ENCODE results near the gene LMAN1L. TPM values are rescaled to one million over a fixed set of nuclear protein-coding genes. Genes with fewer than 3 reads are reported as not detected.

The LMAN1L gene
- total RNA-seq, 3 donors from 2014 or later = 0.32 to 0.60 (median 0.55) TPM

DNA sequence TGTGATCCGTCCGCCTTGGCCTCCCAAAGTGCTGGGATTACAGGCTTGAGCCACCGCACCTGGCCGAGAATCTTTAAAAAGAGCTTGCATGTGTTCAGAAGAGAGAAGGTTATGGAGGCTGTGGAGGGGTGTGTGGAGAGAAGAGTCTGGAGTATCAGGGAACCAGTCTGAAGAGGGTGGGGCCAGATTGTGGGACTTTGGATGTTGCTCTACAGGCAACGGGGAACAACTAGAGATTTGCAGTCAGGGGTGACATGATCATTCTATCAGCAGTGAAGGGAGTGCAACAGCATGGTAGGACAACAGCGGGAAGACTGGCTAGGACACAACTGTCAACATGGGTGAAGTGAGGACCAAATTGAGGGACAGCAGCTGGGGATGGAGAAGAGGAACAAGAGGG lies 51.7 kb downstream of the LMAN1L start:
- H3K9me3 ChIP-seq = no peaks in the 10 kb centered on the region
- no peak for DNase-seq
- H3K4me3 ChIP-seq = no peak overlapping the region
- H3K36me3 ChIP-seq (ENCODE audit: low read depth) = no peaks in the 10 kb centered on the region
- H3K4me1 ChIP-seq (ENCODE audit: low read depth) = peaks cover 72% of the 10 kb centered on the region
- intact Hi-C loops (cut with DNase I, micrococcal nuclease) = no loop called here
- TF ChIP-seq, protein P1, sequence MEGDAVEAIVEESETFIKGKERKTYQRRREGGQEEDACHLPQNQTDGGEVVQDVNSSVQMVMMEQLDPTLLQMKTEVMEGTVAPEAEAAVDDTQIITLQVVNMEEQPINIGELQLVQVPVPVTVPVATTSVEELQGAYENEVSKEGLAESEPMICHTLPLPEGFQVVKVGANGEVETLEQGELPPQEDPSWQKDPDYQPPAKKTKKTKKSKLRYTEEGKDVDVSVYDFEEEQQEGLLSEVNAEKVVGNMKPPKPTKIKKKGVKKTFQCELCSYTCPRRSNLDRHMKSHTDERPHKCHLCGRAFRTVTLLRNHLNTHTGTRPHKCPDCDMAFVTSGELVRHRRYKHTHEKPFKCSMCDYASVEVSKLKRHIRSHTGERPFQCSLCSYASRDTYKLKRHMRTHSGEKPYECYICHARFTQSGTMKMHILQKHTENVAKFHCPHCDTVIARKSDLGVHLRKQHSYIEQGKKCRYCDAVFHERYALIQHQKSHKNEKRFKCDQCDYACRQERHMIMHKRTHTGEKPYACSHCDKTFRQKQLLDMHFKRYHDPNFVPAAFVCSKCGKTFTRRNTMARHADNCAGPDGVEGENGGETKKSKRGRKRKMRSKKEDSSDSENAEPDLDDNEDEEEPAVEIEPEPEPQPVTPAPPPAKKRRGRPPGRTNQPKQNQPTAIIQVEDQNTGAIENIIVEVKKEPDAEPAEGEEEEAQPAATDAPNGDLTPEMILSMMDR (IDR thresholded peaks at IDR 0.05) = no peak
- peak; percentile 18 for ATAC-seq

DNA sequence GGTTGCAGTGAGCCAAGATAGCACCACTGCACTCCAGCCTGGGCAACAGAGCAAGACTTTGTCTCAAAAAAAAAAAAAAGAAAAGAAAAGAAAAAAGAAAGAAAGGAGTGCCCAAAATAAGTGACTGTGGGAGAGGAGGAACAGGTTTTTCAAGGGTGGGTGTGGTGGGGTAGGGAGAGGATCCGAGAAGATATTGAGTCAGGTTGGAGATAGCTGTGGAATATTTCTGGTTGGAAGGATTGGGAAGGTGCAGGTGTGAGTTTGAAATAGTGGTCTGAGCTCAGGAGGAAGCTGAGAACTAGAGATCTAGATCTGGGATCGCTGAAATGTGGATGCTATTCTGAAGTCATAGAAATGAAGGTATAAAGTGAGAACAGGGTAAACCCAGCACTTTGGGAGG lies 52.7 kb downstream of the LMAN1L start:
- peaks cover 72% of the 10 kb centered on the region for H3K4me1 ChIP-seq (ENCODE audit: low read depth)
- TF ChIP-seq, protein P1 (IDR thresholded peaks at IDR 0.05) = no peak
- H3K4me3 ChIP-seq = no peak overlapping the region
- no peak for ATAC-seq
- intact Hi-C loops (cut with DNase I, micrococcal nuclease) = no loop called here
- DNase-seq = no peak
- H3K9me3 ChIP-seq = no peaks in the 10 kb centered on the region
- no peaks in the 10 kb centered on the region for H3K36me3 ChIP-seq (ENCODE audit: low read depth)

DNA sequence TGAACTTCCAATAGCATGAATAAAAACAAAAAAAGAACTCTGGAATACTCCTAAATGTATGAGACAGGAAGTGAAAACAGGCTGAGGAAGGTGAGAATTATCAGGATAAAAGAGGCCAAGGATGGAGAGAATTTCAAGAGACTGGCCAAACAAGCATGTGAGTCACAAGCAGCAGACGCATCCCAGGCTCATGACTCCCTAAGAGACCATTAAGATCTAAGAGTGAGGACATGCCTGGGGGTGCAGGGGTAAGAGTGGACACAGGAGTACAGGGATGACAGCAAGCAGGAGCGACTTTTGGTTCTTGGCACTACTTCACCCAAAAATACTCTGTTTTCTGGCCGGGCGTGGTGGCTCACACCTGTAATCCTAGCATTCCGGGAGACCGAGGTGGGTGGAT lies 53.5 kb downstream of the LMAN1L start:
- DNase-seq = no peak

DNA sequence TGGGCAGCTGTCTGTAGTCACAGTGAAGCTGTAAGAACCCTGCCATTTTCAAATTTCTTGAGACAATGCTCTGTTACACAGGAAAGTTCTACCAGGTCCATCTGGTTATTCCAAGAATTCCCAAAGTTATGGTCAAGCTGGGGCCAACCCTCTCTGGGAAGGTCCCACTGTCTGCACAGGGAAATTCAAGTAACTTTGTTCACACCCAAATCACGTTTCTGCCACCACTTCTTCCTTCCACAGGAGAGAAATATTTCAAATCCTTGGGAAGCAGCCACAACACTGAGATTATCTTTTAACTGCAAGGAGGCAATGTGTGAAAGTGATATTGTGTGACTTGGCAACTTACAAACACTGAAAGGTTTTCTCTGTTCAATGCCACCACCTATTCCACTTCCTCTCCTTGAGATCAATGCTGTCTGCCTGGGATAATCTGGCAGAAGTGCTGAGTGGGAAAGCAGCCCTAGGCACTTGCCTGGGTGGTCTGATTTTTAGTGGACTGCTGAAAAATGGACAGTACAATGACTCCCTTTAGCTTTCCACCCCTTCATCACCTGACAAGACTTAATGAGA lies 54.9 kb downstream of the LMAN1L start:
- TF ChIP-seq, protein P1 (IDR thresholded peaks at IDR 0.05) = no peak
- intact Hi-C loops (cut with DNase I, micrococcal nuclease) = no loop called here
- Histone ChIP-seq H3K4me3 (no peak overlapping the region), H3K4me1 (ENCODE audit: low read depth) (peaks cover 85% of the 10 kb centered on the region), H3K9me3 (no peaks in the 10 kb centered on the region), H3K36me3 (ENCODE audit: low read depth) (no peaks in the 10 kb centered on the region)
- no peak for ATAC-seq
- DNase-seq = no peak

More for the DNA sequence above, 53.5 kb downstream of the LMAN1L start:
- intact Hi-C loops (cut with DNase I, micrococcal nuclease) = no loop called here
- H3K9me3 ChIP-seq = no peaks in the 10 kb centered on the region
- no peak overlapping the region for H3K4me3 ChIP-seq
- TF ChIP-seq, protein P1 (IDR thresholded peaks at IDR 0.05) = no peak
- peaks cover 79% of the 10 kb centered on the region for H3K4me1 ChIP-seq (ENCODE audit: low read depth)
- ATAC-seq = no peak
- no peaks in the 10 kb centered on the region for H3K36me3 ChIP-seq (ENCODE audit: low read depth)

DNA sequence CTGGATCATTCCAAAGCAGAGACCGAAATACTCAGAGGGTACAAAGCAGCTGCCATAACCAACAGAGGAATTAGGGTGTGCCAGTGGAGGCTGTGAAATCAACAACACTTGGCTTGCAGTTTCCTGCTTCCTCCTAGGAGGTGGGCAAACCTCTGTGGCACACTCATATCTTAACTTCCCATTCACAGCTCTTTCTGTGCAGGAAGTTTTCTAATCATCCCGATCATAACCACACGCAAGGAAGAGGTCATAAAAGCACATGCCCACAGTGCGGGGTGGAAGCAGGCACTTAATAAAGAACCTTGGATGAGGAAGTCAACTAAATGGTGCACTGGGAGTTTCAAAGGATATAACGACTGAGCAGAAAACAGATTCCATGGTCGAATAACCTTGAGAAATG lies 55.4 kb downstream of the LMAN1L start:
- peak in 1 of 3 donors; percentile 65 for DNase-seq
- TF ChIP-seq, protein P1 (IDR thresholded peaks at IDR 0.05) = no peak
- H3K4me3 ChIP-seq = no peak overlapping the region
- peak; percentile 51 for ATAC-seq
- H3K36me3 ChIP-seq (ENCODE audit: low read depth) = no peaks in the 10 kb centered on the region
- H3K4me1 ChIP-seq (ENCODE audit: low read depth) = peaks cover 85% of the 10 kb centered on the region
- intact Hi-C loops (cut with DNase I, micrococcal nuclease) = no loop called here
- no peaks in the 10 kb centered on the region for H3K9me3 ChIP-seq

DNA sequence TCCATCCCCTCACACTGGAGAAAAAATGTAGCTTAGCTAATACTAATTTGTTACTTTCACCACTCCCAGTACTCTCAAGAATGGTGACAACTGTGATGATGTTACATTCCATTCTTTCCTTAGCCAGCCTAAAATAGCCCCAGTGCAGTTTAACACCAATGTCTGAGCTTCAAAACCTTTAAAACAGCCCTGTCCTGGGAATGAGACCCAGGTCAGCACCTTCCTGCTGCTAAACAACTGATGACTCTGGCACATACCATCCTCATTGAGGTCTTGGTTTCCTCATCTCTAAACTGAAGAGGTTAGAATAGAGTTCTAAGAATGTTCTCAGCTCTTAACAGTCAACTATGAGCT lies 56.7 kb downstream of the LMAN1L start:
- Histone ChIP-seq H3K4me3 (no peak overlapping the region), H3K4me1 (ENCODE audit: low read depth) (peaks cover 76% of the 10 kb centered on the region), H3K9me3 (no peaks in the 10 kb centered on the region), H3K36me3 (ENCODE audit: low read depth) (no peaks in the 10 kb centered on the region)
- DNase-seq (no peak), ATAC-seq (no peak)
- TF ChIP-seq, protein P1 (IDR thresholded peaks at IDR 0.05) = no peak
- intact Hi-C loops (cut with DNase I, micrococcal nuclease) = no loop called here

All from mucosa of descending colon (tissue), 3 donors.